PFSK-1 (cell line): ENCODE data around the gene SLC36A1.

ENCODE experiments used
- FOXP2 ChIP-seq: optimal IDR thresholded peaks from 2 replicates; pipeline ENCODE3; 2011; ENCODE audit warnings: borderline replicate concordance, control low read depth, inconsistent platforms; ENCODE audit not compliant: insufficient read depth; ENCODE audit errors: extremely low read length, extremely low read depth
- POLR2AphosphoS5 ChIP-seq: IDR thresholded peaks from 2 replicates; pipeline ENCODE4 v1.6.1; 2012; ENCODE audit warnings: low read depth, mild to moderate bottlenecking, control low read depth, low read length, moderate library complexity
- SIN3A ChIP-seq: IDR thresholded peaks from 2 replicates; pipeline ENCODE4 v1.6.1; 2012; ENCODE audit warnings: mild to moderate bottlenecking, low read length, moderate library complexity, borderline replicate concordance; ENCODE audit not compliant: insufficient read depth
- TAF1 ChIP-seq: IDR thresholded peaks from 2 replicates; pipeline ENCODE4 v1.6.1; 2012; ENCODE audit warnings: low read length, control low read depth, borderline replicate concordance; ENCODE audit not compliant: insufficient read depth
- TF ChIP-seq, protein P1 (sequence below), 2 experiments: IDR thresholded peaks; 2 replicates each; pipeline versions ENCODE4 v1.6.1 to v1.8.0; 2011 to 2012; ENCODE audit warnings: low read depth in 2 of 2, low read length in 2 of 2, control low read depth in 1 of 2, inconsistent platforms in 1 of 2, mild to moderate bottlenecking in 1 of 2, moderate library complexity in 1 of 2; ENCODE audit not compliant: insufficient read depth in 1 of 2

SLC36A1 gene

GRCh38 chr5:151413800-151414199 is 33.6 kb upstream of the SLC36A1 start:
- no peak for TF ChIP-seq FOXP2
- TF ChIP-seq SIN3A: no peak
- no peak for TF ChIP-seq POLR2AphosphoS5
- TF ChIP-seq, protein P1, sequence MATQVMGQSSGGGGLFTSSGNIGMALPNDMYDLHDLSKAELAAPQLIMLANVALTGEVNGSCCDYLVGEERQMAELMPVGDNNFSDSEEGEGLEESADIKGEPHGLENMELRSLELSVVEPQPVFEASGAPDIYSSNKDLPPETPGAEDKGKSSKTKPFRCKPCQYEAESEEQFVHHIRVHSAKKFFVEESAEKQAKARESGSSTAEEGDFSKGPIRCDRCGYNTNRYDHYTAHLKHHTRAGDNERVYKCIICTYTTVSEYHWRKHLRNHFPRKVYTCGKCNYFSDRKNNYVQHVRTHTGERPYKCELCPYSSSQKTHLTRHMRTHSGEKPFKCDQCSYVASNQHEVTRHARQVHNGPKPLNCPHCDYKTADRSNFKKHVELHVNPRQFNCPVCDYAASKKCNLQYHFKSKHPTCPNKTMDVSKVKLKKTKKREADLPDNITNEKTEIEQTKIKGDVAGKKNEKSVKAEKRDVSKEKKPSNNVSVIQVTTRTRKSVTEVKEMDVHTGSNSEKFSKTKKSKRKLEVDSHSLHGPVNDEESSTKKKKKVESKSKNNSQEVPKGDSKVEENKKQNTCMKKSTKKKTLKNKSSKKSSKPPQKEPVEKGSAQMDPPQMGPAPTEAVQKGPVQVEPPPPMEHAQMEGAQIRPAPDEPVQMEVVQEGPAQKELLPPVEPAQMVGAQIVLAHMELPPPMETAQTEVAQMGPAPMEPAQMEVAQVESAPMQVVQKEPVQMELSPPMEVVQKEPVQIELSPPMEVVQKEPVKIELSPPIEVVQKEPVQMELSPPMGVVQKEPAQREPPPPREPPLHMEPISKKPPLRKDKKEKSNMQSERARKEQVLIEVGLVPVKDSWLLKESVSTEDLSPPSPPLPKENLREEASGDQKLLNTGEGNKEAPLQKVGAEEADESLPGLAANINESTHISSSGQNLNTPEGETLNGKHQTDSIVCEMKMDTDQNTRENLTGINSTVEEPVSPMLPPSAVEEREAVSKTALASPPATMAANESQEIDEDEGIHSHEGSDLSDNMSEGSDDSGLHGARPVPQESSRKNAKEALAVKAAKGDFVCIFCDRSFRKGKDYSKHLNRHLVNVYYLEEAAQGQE (IDR thresholded peaks at IDR 0.05; ENCODE audit: insufficient read depth in 1 of 2, low read depth in 2 of 2, low read length in 2 of 2): no peak
- TF ChIP-seq TAF1: no peak

DNA sequence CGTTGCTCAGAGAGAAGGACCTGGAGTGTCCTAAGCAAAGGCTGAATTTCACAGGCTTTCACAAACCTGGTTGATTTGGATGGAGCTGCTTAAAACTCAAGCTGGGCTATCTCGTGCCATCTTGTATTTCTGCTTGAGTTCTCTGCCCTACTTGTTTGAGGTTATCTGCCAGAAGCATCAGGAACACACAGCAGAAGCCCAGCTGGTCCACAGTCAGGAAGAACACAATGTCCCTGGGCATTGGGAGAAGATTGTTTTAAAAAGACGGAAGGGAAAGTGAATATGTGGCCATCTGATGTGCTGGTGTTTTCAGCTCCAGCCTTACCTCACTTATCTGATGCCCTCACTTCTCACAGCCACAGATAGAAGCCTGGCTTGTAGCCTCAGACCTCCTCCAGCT is 32.9 kb upstream of the SLC36A1 start:
- no peak for TF ChIP-seq TAF1
- TF ChIP-seq, protein P1 (IDR thresholded peaks at IDR 0.05; ENCODE audit: insufficient read depth in 1 of 2, low read depth in 2 of 2, low read length in 2 of 2): no peak

DNA sequence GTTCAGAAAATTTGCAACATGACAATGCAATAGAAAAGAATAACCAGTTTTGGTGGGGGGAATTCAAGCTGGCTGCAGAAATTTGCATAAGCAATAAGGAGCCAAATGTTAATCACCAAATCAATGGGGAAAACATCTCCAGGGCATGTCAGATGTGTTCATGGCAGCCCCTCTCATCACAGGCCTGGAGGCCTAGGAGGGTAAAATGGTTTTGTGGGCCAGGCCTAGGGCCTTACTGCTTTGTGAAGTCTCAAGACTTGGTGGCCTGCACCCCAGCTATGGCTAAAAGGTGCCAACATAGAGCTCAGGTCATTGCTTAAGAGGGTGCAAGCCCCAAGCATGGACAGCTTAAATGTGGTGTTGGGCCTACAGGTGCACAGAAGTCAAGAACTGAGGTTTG is 29.7 kb upstream of the SLC36A1 start:
- no peak for TF ChIP-seq TAF1
- no peak for TF ChIP-seq SIN3A
- no peak for TF ChIP-seq POLR2AphosphoS5
- TF ChIP-seq, protein P1 (IDR thresholded peaks at IDR 0.05; ENCODE audit: insufficient read depth in 1 of 2, low read depth in 2 of 2, low read length in 2 of 2): no peak
- no peak for TF ChIP-seq FOXP2

GRCh38 chr5:151420127-151420526 is 27.3 kb upstream of the SLC36A1 start:
- TF ChIP-seq TAF1 (no peak), SIN3A (no peak), FOXP2 (no peak), POLR2AphosphoS5 (no peak)
- TF ChIP-seq, protein P1 (IDR thresholded peaks at IDR 0.05; ENCODE audit: insufficient read depth in 1 of 2, low read depth in 2 of 2, low read length in 2 of 2): no peak

GRCh38 chr5:151424892-151425523 is 22.4 kb upstream of the SLC36A1 start:
- TF ChIP-seq SIN3A (no peak), FOXP2 (no peak), POLR2AphosphoS5 (no peak), TAF1 (no peak)
- TF ChIP-seq, protein P1 (IDR thresholded peaks at IDR 0.05; ENCODE audit: insufficient read depth in 1 of 2, low read depth in 2 of 2, low read length in 2 of 2): no peak
